ENCODE measurements around the gene DMAC2.
"Not testable (repeated sequence)": the region's sequence is repeated elsewhere in the genome, so short reads cannot be mapped to it uniquely, and the experiment has no call there.

DMAC2 gene

GRCh38 chr19:41442473-41443355, 3.0 kb upstream of the DMAC2 start, which contains the start of gene ERICH4:
Gene ERICH4, plus strand, starts transcription at chr19:41443156. Its CDS starts 14 bp downstream, at chr19:41443170.
- DNase-seq: no peak

- DNase-seq: no peak
These were observed 1.7 kb upstream of the DMAC2 start for GRCh38 chr19:41441321-41441945.

GRCh38 chr19:41437944-41438574, 1.7 kb downstream of the DMAC2 start:
- DNase-seq: no peak

DNA sequence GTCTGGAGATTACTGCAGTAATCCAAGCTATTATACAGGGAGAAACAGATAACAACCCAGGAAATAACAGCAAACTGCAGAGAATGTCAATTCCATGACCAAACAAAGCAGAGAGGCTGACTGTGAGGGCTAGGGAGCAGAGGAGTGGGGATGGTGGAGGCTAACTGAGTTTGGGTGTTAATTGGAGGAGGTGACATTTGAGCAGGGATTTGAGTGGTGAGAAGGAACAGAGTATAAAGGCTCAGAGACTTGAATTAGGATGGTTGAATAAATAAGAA, 3.1 kb downstream of the DMAC2 start:
- DNase-seq: no peak

DNA sequence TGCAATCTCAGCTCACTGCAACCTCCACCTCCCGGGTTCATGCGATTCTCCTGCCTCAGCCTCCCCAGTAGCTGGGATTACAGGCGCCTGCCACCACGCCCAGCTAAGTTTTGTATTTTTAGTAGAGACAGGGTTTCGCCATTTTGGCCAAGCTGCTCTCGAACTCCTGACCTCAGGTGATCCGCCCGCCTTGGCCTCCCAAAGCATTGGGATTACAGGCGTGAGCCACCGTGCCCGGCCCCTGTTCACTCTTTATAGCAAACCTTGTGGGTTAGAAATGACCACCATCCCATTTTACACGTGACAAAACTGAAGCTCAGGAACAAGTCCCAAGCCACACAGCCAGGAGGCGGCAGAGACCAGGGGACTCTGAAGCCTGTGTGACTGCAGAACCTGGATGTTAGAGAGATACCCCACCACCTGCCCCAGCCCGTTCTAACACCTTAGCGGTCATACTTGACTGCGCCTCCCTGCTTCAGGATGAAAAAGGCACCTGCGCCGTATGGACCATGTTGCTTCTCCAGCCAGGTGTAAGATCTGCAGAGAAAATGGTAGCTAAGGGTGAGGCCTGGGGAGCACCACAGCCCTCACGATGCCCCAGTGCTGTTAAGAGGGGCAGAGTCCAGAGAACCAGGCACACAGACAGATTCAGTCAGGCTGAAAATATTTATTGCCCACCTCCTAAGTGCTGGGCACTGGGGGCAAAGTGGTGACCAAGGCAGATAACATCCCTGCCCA, 3.6 kb downstream of the DMAC2 start:
- no peak for DNase-seq

GRCh38 chr19:41435376-41435775, 4.3 kb downstream of the DMAC2 start:
- DNase-seq: not testable (repeated sequence)

- DNase-seq: no peak
These were observed 5.3 kb downstream of the DMAC2 start for GRCh38 chr19:41434450-41434849.

GRCh38 chr19:41433171-41433570, 6.5 kb downstream of the DMAC2 start:
- no peak for DNase-seq

DNA sequence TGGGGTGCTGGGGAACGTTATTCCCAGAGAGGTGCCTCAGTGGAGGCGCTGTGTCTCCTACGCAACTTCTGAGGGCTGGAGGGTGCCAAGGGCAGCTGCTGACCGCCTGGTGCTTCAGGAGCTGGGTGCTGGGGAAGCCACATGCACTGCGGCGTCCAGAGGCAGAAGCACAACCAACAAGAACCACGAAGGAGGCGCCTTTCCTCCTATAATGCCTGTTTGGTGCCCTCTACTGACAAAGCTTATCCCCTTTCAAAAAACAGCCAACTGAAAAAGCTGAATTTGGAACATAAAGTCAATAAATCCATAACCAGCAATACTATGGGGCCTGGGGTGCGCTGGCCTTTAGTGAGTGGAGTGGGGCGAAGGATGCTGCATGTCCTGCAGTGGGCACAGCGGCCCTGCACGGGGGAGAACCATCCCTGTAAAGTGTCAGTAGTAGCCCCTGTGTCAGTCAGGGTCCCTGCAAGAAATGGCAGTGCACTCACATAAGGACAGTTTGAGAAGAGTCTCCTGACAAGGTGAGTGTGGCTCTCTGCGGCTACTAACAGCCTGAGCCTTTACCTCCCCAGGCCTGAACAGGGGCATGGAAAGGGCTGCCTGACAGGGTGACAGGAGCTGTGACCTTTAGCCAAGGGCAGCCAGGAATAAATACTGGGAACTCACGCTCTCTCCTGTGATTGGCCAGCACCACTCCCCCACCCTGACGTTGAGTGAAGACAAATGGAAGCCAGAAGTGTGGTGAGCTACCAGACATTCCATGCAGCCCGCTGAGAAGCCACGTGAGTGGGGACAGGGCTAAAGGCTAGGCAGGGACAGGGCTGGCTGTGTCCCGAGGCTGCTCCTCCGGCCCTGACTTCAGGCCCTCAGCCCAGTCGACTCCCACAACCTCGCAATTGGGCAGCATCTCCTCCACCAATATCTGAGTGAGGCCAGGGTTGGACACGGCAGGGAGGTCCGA, 8.0 kb downstream of the DMAC2 start:
- DNase-seq: no peak

GRCh38 chr19:41430922-41431321, 8.8 kb downstream of the DMAC2 start:
- DNase-seq: no peak

DNA sequence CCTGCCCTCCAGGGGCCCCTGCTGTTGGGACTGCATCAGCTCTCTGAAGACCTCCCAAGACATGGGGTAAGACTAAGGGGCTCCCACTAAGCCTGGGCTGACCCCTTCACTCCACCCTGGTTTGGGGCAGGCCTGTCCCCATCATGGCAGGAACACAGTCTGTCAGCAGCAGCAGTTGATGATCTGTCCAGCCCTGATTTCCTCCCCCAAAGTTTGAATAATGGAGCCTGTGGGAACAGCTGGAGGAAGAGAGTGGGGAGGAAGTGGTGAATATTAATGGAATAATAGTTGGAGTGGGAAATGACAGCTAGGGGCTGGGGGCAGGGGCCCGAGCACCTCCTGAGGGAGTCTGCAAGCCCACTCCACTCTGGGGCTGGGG, 11.2 kb downstream of the DMAC2 start:
- DNase-seq: no peak

DNA sequence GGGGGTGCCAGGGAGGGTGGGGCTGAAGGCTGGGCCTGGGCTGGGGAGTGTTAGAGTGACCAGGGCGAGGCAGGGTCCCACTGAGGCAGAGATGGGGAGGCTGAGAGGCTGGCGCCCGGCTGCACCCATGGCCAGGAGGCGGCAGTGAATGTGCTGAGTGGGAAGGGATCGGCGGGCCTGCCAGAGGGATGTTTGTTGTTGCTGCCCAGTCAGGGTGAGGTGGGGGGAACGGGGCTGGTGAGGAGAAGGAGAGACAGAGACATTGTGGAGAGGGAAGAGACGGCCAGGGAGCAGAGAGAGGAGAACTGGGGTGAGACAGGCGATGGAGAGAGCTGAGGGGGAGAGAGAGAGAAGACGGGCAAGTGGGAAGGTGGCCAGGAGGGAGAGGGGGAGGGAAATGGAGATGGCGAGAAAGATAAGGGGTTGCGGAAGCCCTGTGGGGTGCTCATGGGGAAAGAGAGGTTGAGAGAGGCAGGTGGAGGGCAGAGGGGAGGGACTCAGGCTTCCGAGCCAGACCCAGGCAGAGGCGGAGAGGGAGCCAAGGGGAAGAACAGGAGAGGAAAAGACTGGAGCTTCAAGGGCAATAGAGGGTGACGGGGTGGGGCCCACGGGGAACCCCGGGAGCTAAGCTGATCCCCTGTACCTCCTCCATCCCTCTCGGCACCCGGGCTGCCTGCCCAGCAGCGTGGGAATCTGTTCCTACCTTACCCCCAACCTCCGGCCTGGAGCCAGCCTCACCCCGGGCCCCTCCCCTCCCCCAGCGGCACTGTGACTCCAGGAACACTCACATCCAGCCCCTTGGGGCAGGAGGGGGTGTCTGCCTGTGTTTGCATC, 11.8 kb downstream of the DMAC2 start:
- no peak for DNase-seq

- DNase-seq: no peak
These were observed 12.6 kb downstream of the DMAC2 start, which contains the start of gene B3GNT8 for GRCh38 chr19:41426952-41427646. Gene B3GNT8, minus strand, starts transcription at chr19:41427374. Its CDS starts 596 bp downstream, at chr19:41426778.

GRCh38 chr19:41426116-41426841, 13.4 kb downstream of the DMAC2 start:
- DNase-seq: no peak

DNA sequence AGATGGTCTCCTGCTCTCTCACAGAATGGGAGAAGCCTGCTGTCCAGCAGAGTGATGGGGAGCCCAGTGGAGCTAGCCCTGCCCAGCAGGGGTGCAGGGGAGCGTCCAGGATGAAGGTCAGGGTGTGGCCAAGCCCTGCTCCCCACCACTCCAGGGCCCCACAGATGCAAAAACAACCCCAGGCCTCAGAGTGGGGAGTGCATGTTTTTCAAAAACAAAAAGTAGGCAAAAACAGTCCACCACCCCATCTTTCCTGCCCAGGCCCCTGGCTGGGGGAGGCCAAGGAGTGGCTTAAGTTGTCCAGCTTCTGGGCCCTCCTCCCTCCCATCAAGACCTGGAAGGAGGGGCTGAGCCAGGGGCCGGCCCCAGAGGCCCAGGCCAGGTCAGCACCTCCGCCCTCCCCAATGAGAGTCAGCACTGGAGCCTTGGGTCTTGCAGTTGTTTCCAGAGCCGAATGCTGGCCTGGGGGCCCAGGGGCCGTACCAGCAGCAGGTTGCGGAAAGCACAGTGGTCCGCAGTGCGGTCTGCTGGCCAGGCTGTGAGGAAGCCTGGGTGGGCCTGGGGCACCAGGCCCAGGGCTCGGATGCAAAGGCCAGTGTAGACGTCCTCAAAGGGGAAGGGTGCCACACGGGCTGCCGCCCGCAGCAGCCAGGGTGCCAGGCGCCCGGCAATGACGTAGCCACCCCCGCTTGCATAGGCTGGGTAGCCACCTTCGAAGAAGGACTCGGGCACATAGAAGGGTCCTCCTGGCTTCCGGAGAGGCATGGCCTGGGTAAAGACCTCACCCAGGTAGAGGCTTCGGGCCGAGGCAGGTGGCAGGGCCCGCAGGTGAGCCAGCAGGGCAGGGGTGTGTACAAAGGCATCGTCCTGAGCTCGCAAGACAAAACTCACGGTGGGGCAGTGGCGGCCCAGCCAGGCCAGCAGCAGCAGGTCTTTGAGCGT, 14.3 kb downstream of the DMAC2 start:
- no peak for DNase-seq

DNA sequence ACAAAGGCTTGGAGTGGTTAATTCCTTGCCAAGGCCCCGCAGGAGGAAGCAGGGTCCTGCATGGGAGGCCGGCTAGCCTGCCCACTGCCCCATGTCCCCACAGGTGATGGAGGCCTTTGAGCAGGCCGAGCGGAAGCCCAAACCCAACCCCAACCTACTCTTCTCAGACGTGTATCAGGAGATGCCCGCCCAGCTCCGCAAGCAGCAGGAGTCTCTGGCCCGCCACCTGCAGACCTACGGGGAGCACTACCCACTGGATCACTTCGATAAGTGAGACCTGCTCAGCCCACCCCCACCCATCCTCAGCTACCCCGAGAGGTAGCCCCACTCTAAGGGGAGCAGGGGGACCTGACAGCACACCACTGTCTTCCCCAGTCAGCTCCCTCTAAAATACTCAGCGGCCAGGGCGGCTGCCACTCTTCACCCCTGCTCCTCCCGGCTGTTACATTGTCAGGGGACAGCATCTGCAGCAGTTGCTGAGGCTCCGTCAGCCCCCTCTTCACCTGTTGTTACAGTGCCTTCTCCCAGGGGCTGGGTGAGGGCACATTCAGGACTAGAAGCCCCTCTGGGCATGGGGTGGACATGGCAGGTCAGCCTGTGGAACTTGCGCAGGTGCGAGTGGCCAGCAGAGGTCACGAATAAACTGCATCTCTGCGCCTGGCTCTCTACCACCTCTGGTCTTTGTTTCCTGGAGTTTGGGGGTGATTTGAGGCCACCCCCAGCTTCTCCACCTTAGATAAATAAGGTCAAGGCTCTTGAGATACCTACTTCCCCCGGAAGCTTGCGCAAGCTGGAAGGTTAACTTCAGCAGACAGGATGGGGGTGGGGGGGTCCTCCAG, 15.2 kb downstream of the DMAC2 start:
- DNase-seq: no peak

DNA sequence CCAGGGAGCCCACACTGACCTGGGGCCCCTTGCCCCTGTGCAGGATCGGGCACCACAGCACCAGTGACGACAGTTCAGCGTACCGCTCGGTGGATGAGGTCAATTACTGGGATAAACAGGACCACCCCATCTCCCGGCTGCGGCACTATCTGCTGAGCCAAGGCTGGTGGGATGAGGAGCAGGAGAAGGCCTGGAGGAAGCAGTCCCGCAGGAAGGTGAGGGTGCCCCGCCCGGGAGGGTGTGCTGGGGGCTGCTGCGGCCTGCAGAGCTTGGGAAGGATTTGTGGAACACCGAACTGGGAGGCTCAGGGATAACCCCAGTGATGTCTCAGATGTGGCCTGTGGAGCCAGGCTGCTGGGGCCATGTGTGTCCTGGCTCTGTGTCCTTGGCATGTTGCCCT, 16.8 kb downstream of the DMAC2 start:
- no peak for DNase-seq

DNA sequence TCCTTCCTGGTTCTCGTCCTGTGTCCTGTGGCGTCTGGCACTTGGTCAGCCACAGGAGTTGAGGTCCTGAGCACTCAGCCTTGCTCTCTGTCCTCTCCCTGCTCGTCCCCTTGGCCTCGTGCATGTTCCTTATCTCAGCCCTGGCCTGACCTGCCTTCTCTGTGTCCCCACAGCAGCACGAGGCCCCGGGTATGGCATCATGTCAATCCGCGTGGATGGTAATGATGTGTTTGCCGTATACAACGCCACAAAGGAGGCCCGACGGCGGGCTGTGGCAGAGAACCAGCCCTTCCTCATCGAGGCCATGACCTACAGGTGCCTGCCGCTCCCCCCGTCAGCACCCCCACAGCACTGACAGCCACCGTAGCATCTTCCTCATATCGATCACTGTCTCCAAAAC, 17.3 kb downstream of the DMAC2 start:
- no peak for DNase-seq

Data from NCI-H446 (cell line).